ENCODE results near the gene CDK11B.

Gene CDK11B

DNA sequence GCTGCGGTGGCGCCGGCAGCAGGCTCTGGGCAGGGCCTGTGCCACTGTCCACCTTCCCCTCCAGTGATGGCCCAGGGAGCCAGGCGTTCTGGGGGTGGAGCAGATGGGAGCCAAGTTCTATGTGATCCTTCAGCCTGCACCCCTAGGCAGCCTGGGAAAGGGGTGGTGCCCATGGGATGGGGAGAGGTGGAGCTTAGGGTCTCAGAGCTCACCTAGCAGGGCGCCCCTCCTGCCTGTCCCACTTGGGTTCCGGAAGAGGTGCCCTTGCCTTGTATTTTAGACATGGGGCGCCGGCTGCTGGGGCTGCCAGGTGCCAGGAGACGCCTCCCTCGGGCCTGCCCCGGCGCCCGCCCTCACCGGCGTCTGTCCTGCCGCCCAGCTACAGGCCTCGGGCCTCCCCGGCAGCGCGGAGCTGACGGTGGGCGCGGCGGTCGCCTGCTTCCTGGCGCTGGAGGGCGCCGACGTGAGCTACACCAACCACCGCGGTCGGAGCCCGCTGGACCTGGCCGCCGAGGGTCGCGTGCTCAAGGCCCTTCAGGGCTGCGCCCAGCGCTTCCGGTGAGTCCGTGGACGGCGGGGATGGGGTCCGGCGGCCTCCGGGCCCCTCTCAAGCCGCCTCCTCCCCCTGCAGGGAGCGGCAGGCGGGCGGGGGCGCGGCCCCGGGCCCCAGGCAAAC is 29.9 kb downstream of the CDK11B start:
- DNase-seq (ENCODE audit: low read depth in 1 of 2, low spot score in 1 of 2), result peak in 1 of 2 donors; percentile 33

DNA sequence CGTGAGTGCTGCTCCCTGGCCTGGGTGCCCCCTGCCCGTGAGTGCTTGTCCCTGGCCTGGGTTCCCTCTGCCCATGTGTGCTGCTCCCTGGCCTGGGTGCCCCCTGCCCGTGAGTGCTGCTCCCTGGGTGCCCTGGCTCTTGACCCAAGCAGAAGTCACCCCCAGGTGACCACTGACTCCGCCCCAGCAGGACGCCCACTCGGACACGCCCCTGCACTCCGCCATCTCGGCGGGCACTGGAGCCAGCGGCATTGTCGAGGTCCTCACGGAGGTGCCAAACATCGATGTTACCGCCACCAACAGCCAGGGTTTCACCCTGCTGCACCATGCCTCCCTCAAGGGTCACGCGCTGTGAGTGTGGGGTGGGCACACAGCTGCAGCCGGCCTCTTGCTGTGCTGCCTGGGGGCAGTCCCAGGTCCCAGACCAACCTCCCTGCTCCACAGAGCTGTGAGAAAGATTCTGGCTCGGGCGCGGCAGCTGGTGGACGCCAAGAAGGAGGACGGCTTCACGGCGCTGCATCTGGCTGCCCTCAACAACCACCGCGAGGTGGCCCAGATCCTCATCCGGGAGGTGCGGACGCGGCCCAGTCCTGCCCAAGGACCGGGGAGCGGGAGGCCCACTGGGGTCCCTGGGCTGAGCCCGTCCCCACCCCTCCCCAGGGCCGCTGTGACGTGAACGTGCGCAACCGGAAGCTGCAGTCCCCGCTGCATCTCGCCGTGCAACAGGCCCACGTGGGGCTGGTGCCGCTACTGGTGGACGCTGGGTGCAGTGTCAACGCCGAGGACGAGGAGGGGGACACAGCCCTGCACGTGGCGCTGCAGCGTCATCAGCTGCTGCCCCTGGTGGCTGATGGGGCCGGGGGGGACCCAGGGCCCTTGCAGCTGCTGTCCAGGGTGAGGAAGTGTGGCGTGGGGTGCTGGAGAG is 30.7 kb downstream of the CDK11B start:
- DNase-seq (ENCODE audit: low read depth in 1 of 2, low spot score in 1 of 2), result no peak

DNA sequence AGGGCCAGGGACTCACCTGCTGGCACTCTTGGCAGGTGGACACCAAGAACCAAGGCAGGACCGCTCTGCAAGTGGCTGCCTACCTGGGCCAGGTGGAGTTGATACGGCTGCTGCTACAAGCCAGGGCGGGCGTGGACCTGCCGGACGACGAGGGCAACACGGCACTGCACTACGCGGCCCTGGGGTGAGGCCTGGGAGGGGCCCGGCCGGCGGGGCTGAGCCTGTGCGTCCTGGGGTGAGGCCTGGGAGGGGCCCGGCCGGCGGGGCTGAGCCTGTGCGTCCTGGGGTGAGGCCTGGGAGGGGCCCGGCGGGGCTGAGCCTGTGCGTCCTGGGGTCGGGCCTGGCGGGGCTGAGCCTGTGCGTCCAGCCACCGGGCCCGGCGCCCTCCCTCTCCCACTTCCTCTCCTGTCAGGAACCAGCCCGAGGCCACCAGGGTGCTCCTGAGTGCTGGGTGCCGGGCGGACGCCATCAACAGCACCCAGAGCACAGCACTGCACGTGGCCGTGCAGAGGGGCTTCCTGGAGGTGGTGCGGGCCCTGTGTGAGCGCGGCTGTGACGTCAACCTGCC is 31.5 kb downstream of the CDK11B start:
- no peak for DNase-seq (ENCODE audit: low read depth in 1 of 2, low spot score in 1 of 2)

DNA sequence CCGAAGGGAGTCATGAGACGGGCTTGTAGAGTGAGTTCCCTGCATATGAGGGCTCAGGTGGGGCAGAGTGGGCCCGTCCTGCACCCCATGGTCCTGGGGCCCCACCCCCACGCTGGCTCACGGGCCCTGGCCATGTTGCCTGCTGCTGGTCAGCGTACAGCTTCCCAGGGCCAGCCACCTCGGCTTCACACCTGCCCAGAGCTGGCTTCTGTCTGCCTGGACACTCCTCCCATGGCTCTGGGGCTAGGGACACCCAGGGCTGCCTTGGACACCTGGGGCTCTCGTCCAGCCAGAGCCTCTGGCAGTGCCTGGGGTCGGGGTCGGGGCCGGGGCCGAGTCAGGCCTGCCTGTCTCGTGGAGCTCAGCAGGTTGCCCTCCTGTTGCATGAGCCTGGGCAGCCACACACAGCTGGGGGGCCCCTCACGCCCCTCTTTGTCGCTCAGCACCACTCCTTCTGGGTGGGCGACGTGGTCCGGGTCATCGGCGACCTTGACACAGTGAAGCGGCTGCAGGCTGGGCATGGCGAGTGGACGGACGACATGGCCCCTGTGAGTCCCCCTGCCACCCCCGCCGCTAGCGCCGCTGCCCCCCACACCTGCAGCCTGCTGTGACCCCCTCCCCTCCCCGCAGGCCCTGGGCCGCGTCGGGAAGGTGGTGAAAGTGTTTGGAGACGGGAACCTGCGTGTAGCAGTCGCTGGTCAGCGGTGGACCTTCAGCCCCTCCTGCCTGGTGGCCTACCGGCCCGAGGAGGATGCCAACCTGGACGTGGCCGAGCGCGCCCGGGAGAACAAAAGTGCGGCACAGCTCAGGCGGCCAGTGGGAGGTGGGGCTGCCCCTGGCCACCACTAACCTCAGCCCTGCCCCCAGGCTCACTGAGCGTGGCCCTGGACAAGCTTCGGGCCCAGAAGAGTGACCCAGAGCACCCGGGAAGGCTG is 32.3 kb downstream of the CDK11B start:
- DNase-seq (ENCODE audit: low read depth in 1 of 2, low spot score in 1 of 2), result no peak

DNA sequence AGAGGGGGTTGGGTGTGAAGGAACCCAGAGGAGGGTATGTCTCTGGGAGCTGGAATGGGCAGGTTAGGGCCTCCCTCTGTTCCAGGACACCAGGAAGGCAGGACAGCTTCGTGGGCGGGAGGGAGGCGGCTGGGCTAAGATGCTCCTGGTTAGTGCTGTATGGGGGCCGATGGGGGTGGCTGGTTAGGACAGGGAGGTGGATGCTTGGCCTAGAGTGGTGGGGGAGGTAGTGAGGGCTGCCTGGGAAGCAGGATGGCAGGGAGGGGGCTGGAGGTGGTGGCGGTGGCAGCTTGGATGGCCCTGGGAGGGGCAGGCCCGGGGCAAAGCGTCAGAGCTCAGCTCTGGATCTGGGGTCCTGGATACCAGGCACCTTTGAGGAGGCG is 33.0 kb downstream of the CDK11B start:
- DNase-seq (ENCODE audit: low read depth in 1 of 2, low spot score in 1 of 2), result no peak

DNA sequence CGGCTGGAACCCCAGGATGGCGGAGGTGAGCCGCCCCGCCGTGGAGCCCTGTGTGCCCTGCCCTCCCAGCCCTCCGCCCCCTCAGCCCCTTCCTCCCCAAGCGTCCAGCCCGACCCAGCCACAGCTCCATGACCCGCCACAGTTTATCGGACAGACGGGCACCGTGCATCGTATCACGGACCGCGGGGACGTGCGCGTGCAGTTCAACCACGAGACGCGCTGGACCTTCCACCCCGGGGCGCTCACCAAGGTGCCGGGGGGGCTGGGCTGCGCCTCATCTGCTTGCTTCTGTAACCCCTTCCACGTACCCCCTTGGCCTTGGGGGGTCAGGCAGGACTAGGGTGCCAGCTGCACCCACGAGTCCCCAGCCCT is 33.4 kb downstream of the CDK11B start:
- DNase-seq (ENCODE audit: low read depth in 1 of 2, low spot score in 1 of 2), result no peak

- DNase-seq (ENCODE audit: low read depth in 1 of 2, low spot score in 1 of 2), result no peak
These were observed 34.1 kb downstream of the CDK11B start for GRCh38 chr1:1624443-1625403.

- DNase-seq (ENCODE audit: low read depth in 1 of 2, low spot score in 1 of 2), result no peak
These were observed 35.0 kb downstream of the CDK11B start for GRCh38 chr1:1623631-1624442.

DNA sequence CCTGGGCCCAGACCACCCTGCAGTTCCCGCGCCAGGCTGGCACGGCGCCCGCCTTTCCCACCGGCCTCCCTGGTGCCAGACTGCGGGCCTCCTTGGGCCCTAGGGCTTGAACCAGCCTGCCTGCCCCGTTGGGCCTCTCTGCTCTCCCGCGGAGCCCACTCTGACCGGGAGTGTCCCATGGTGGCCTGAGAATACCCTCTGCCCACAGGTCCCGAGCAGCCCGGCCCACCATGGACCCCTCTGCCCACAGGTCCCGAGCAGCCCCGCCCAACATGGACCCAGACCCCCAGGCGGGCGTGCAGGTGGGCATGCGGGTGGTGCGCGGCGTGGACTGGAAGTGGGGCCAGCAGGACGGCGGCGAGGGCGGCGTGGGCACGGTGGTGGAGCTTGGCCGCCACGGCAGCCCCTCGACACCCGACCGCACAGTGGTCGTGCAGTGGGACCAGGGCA is 35.6 kb downstream of the CDK11B start:
- no peak for DNase-seq (ENCODE audit: low read depth in 1 of 2, low spot score in 1 of 2)

DNA sequence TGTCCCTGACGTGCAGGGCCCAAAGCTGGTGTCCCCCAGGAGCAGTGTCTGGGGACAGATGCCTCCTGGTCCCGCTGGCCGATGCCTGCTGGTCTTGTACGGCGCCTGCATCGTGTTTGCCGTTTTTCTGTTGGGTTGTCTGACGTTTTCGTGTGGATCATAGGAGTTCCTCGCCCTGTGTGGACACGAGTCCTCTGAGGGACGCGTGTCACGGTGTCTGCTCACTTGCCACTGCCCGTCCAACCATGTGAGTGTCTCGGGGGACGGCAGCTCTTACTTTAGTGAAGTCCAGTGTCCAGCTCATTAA is 36.1 kb downstream of the CDK11B start:
- no peak for DNase-seq (ENCODE audit: low read depth in 1 of 2, low spot score in 1 of 2)

GRCh38 chr1:1622010-1622787 is 36.6 kb downstream of the CDK11B start:
- DNase-seq (ENCODE audit: low read depth in 1 of 2, low spot score in 1 of 2), result no peak

- no peak for DNase-seq (ENCODE audit: low read depth in 1 of 2, low spot score in 1 of 2)
These were observed 37.4 kb downstream of the CDK11B start for GRCh38 chr1:1621173-1622009.

- DNase-seq (ENCODE audit: low read depth in 1 of 2, low spot score in 1 of 2), result no peak
These were observed 38.2 kb downstream of the CDK11B start for GRCh38 chr1:1620433-1621139.

GRCh38 chr1:1619917-1620361 is 38.9 kb downstream of the CDK11B start:
- no peak for DNase-seq (ENCODE audit: low read depth in 1 of 2, low spot score in 1 of 2)

DNA sequence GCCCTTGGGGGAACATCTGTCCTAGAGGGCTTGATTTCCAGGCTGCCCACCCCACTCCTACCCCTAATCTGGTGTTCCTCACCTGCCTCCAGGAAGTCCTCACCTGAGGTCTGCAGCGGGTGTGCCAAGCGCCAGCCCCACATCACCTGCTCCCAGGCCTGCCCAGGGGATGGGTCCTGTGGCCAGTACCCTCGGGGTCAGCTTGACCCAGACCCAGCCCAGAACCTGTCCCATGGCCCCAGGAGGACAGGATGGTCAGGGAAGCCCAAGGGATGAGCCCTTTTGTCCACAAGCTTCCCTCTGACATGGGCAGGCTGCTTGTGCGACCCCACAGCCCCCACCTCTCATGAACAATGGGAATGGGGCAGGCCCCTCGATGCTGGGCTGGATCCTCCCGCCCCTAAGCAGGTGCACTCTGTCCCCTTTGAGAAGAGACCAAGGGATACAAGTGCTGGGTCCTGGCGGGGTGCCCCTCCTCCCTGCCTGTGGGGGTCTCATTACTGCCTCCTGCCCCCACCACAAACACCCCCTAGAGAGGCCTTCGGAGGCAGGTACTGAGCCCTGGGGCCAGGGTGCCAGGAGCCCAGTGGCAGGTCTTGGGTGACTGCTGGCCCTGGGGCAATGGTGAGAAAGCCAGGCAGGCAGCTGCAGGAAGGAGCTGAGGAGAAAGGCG is 40.3 kb downstream of the CDK11B start:
- DNase-seq (ENCODE audit: low read depth in 1 of 2, low spot score in 1 of 2), result no peak

DNA sequence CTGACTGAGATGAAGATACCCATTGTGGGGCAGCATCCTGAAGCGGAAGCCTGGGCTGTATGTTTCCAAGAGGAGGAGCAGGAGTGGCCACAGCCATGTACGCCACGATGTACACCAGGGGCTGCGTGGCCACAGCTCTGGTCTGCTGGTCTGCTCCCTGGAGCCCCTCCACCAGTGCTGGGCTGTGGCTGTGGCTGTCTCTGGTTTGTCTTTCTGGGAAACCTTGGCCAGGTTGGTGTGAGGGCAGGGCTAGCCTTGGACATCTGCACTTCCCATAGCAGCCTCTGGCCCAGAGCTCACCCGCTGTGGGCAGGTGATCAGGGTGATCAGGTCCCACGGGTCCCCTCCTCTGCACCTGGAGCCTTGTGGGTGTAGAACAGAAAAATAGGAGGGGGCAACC is 40.9 kb downstream of the CDK11B start:
- no peak for DNase-seq (ENCODE audit: low read depth in 1 of 2, low spot score in 1 of 2)
